Muscle of leg (tissue), 11 donors: ENCODE data around the gene LRTM2. TPM values are rescaled to one million over a fixed set of nuclear protein-coding genes. Genes with fewer than 3 reads are reported as not detected.
"Not testable (repeated sequence)": the region's sequence is repeated elsewhere in the genome, so short reads cannot be mapped to it uniquely, and the experiment has no call there.

Experiments
- DNase-seq: peaks from one replicate; pipeline ENCODE4 v3.0.0; 2013
- H3K27ac ChIP-seq: one replicate; pipeline ENCODE4 v1.5.1; 2013; ENCODE audit warnings: mild to moderate bottlenecking, low read length, control low read depth
- H3K27me3 ChIP-seq: one replicate; pipeline ENCODE4 v1.6.1; 2013; ENCODE audit warnings: low read length; ENCODE audit not compliant: control insufficient read depth, insufficient read depth
- H3K36me3 ChIP-seq: one replicate; pipeline ENCODE4 v1.6.1; 2013; ENCODE audit warnings: low read length; ENCODE audit not compliant: control insufficient read depth, insufficient read depth
- H3K4me1 ChIP-seq: one replicate; pipeline ENCODE4 v1.6.1; 2013; ENCODE audit warnings: low read length; ENCODE audit not compliant: control insufficient read depth, insufficient read depth
- H3K4me3 ChIP-seq: one replicate; pipeline ENCODE4 v1.5.1; 2013; ENCODE audit warnings: low read length, control low read depth
- H3K9me3 ChIP-seq: replicated peaks from 2 replicates; pipeline ENCODE4 v1.6.1; 2013; ENCODE audit warnings: low read depth, low read length; ENCODE audit not compliant: control insufficient read depth
- WGBS: methylation state at CpG from one replicate; pipeline ENCODE4 v1.1.5; 2013; ENCODE audit warnings: missing lambda C conversion rate; ENCODE audit not compliant: insufficient coverage; 5-methylcytosine and 5-hydroxymethylcytosine counted together
- polyA plus RNA-seq, 8 donors: library from polyadenylated mRNA; unstranded; fragments of 120-200 nt; gene quantifications; one replicate each; pipeline versions ENCODE4 v1.2.1 to v1.2.3, GENCODE V29; 2013; ENCODE audit warnings: inconsistent platforms in 1 of 8, low replicate concordance in 1 of 8; ENCODE audit not compliant: insufficient read length in 8 of 8, insufficient read depth in 1 of 8
- total RNA-seq: library from RNA; stranded (reverse); fragments of 120-200 nt; gene quantifications from one replicate; pipeline ENCODE4 v1.2.4, GENCODE V29; 2013

The LRTM2 gene
- total and polyA plus RNA-seq, 9 donors: 0.09 to 0.58 (median 0.21) TPM

- DNase-seq: peak; percentile 51
- Histone ChIP-seq H3K27me3 (peaks cover 19% of the 10 kb centered on the region), H3K9me3 (no peaks in the 10 kb centered on the region), H3K27ac (no peak overlapping the region), H3K36me3 (no peaks in the 10 kb centered on the region), H3K4me3 (no peak overlapping the region), H3K4me1 (peaks cover 11% of the 10 kb centered on the region)
- 65% methylated on average over 15 of the region's 17 CpGs for WGBS
These were observed 7.6 kb upstream of the LRTM2 start for GRCh38 chr12:1812650-1813302.

- H3K27ac ChIP-seq: no peak overlapping the region
- H3K36me3 ChIP-seq: no peaks in the 10 kb centered on the region
- DNase-seq: no peak
- H3K4me3 ChIP-seq: no peak overlapping the region
- peaks cover 11% of the 10 kb centered on the region for H3K4me1 ChIP-seq
- 66% methylated on average over 8 of the region's 8 CpGs for WGBS
- peaks cover 24% of the 10 kb centered on the region for H3K27me3 ChIP-seq
- H3K9me3 ChIP-seq: no peaks in the 10 kb centered on the region
These were observed 6.1 kb upstream of the LRTM2 start for GRCh38 chr12:1814266-1814665.

- H3K4me3 ChIP-seq: no peak overlapping the region
- 72% methylated on average over 2 of the region's 3 CpGs for WGBS
- H3K36me3 ChIP-seq: no peaks in the 10 kb centered on the region
- H3K9me3 ChIP-seq: no peaks in the 10 kb centered on the region
- peaks cover 14% of the 10 kb centered on the region for H3K4me1 ChIP-seq
- no peak overlapping the region for H3K27ac ChIP-seq
- DNase-seq: no peak
- peaks cover 32% of the 10 kb centered on the region for H3K27me3 ChIP-seq
These were observed 5.3 kb upstream of the LRTM2 start for GRCh38 chr12:1815108-1815507.

- Histone ChIP-seq H3K9me3 (no peaks in the 10 kb centered on the region), H3K36me3 (no peaks in the 10 kb centered on the region), H3K4me1 (peaks cover 22% of the 10 kb centered on the region), H3K27me3 (peaks cover 42% of the 10 kb centered on the region), H3K27ac (no peak overlapping the region), H3K4me3 (no peak overlapping the region)
- 66% methylated on average over 17 of the region's 21 CpGs for WGBS
- DNase-seq: no peak
These were observed 4.3 kb upstream of the LRTM2 start for GRCh38 chr12:1815814-1816729.

GRCh38 chr12:1816730-1817348, 3.5 kb upstream of the LRTM2 start:
- Histone ChIP-seq H3K27ac (no peak overlapping the region), H3K4me1 (peaks cover 25% of the 10 kb centered on the region), H3K36me3 (no peaks in the 10 kb centered on the region), H3K9me3 (no peaks in the 10 kb centered on the region), H3K27me3 (peaks cover 50% of the 10 kb centered on the region), H3K4me3 (no peak overlapping the region)
- 89% methylated on average over 9 of the region's 9 CpGs for WGBS
- DNase-seq: peak; percentile 43

GRCh38 chr12:1817928-1818327, 2.4 kb upstream of the LRTM2 start:
- H3K27ac ChIP-seq, H3K4me3 ChIP-seq, DNase-seq, H3K9me3 ChIP-seq, H3K36me3 ChIP-seq: not testable (repeated sequence)
- WGBS: 100% methylated on average over 1 of the region's 28 CpGs
- H3K27me3 ChIP-seq: peaks cover 60% of the 10 kb centered on the region
- H3K4me1 ChIP-seq: peaks cover 25% of the 10 kb centered on the region

GRCh38 chr12:1819050-1819449, 1.3 kb upstream of the LRTM2 start:
- peaks cover 25% of the 10 kb centered on the region for H3K4me1 ChIP-seq
- H3K4me3 ChIP-seq: no peak overlapping the region
- WGBS: 61% methylated on average over 7 of the region's 9 CpGs
- H3K36me3 ChIP-seq: no peaks in the 10 kb centered on the region
- DNase-seq: no peak
- H3K9me3 ChIP-seq: no peaks in the 10 kb centered on the region
- H3K27ac ChIP-seq: no peak overlapping the region
- H3K27me3 ChIP-seq: peaks cover 52% of the 10 kb centered on the region

GRCh38 chr12:1819571-1819970, 794 bp upstream of the LRTM2 start:
- Histone ChIP-seq H3K4me1 (peaks cover 29% of the 10 kb centered on the region), H3K9me3 (no peaks in the 10 kb centered on the region), H3K27me3 (peaks cover 50% of the 10 kb centered on the region), H3K36me3 (no peaks in the 10 kb centered on the region), H3K27ac (no peak overlapping the region), H3K4me3 (no peak overlapping the region)
- no peak for DNase-seq
- 44% methylated on average over 5 of the region's 6 CpGs for WGBS

GRCh38 chr12:1820896-1821291, 529 bp downstream of the LRTM2 start:
- H3K27me3 ChIP-seq: peaks cover 49% of the 10 kb centered on the region
- 77% methylated on average over 11 of the region's 11 CpGs for WGBS

GRCh38 chr12:1821805-1822204, 1.4 kb downstream of the LRTM2 start:
- Histone ChIP-seq H3K4me1 (peaks cover 18% of the 10 kb centered on the region), H3K36me3 (no peaks in the 10 kb centered on the region), H3K9me3 (no peaks in the 10 kb centered on the region), H3K4me3 (no peak overlapping the region), H3K27me3 (peaks cover 47% of the 10 kb centered on the region), H3K27ac (no peak overlapping the region)
- WGBS: 3% methylated on average over 4 of the region's 12 CpGs
- no peak for DNase-seq

More at GRCh38 chr12:1820896-1821291, 529 bp downstream of the LRTM2 start:
- Histone ChIP-seq H3K36me3 (no peaks in the 10 kb centered on the region), H3K9me3 (no peaks in the 10 kb centered on the region), H3K27ac (no peak overlapping the region), H3K4me3 (no peak overlapping the region), H3K4me1 (peaks cover 26% of the 10 kb centered on the region)
- DNase-seq: no peak
